SU-DHL-6 (cell line): ENCODE data around the gene MBL2.

Experiments used
- H2AFZ ChIP-seq: fragments of 200-600 bp; sonication (generic); 2 replicates; pipeline ENCODE4 v1.6.1; 2014; ENCODE audit warnings: low read depth, mild to moderate bottlenecking, moderate library complexity, mixed read lengths, antibody characterized with exemption, low read length; ENCODE audit not compliant: severe bottlenecking
- H3F3A ChIP-seq: fragments of 200-600 bp; shearing (Covaris generic); 2 replicates; pipeline ENCODE4 v1.6.0; 2016; ENCODE audit warnings: antibody characterized with exemption, mild to moderate bottlenecking; ENCODE audit not compliant: insufficient read depth
- H3K27ac ChIP-seq: fragments of 200-600 bp; sonication (generic); 2 replicates; pipeline ENCODE4 v1.5.1; 2016; ENCODE audit warnings: low read depth, mild to moderate bottlenecking, low read length, moderate library complexity, mixed read lengths
- H3K27me3 ChIP-seq: fragments of 200-600 bp; sonication (generic), shearing (Covaris generic); 2 replicates; pipeline ENCODE4 v1.6.0; 2014; ENCODE audit warnings: mild to moderate bottlenecking, low read length
- H3K36me3 ChIP-seq: fragments of 200-600 bp; sonication (generic); 2 replicates; pipeline ENCODE4 v1.6.1; 2014; ENCODE audit warnings: mild to moderate bottlenecking, low read length, mixed read lengths
- H3K4me2 ChIP-seq: fragments of 300-600, 200-600 bp; shearing (Covaris generic), sonication (generic); 2 replicates; pipeline ENCODE4 v1.6.0; 2014; ENCODE audit warnings: low read length, low read depth, mild to moderate bottlenecking; ENCODE audit not compliant: poor library complexity, severe bottlenecking
- H3K4me3 ChIP-seq: fragments of 200-600 bp; sonication (generic); 2 replicates; pipeline ENCODE4 v1.5.1; 2014; ENCODE audit warnings: antibody characterized with exemption, low read length, mild to moderate bottlenecking, mixed read lengths; ENCODE audit not compliant: insufficient read depth, poor library complexity, severe bottlenecking
- H3K79me2 ChIP-seq: fragments of 200-600 bp; sonication (generic); 2 replicates; pipeline ENCODE4 v1.6.1; 2014; ENCODE audit warnings: mild to moderate bottlenecking, low read length, moderate library complexity; ENCODE audit not compliant: insufficient read depth
- H3K9ac ChIP-seq: fragments of 200-600 bp; sonication (generic); 2 replicates; pipeline ENCODE4 v1.7.0; 2014; ENCODE audit warnings: mild to moderate bottlenecking, low read length
- H3K9me2 ChIP-seq: fragments of 200-600 bp; sonication (generic); replicated peaks from 2 replicates; pipeline ENCODE4 v1.6.1; 2014; ENCODE audit warnings: low read length; ENCODE audit not compliant: insufficient read depth
- H3K9me3 ChIP-seq: fragments of 200-600 bp; sonication (generic); 2 replicates; pipeline ENCODE4 v1.6.1; 2014; ENCODE audit warnings: low read length, mixed read lengths; ENCODE audit not compliant: insufficient read depth
- H4K20me1 ChIP-seq: fragments of 200-600 bp; sonication (generic); 2 replicates; pipeline ENCODE4 v1.6.1; 2014; ENCODE audit warnings: low read depth, mild to moderate bottlenecking, antibody characterized with exemption, low read length, moderate library complexity, mixed read lengths
- CTCF ChIP-seq: fragments of 200-600 bp; sonication (generic); IDR thresholded peaks from one replicate; pipeline ENCODE4 v1.5.1; 2017; ENCODE audit warnings: antibody characterized with exemption, mild to moderate bottlenecking, low read length, moderate library complexity; ENCODE audit not compliant: insufficient read depth, poor library complexity, severe bottlenecking
- EZH2phosphoT487 ChIP-seq: fragments of 200-600 bp; sonication (generic), shearing (Covaris generic); conservative IDR thresholded peaks from 2 replicates; pipeline ENCODE4 v1.6.1; 2018; ENCODE audit warnings: mild to moderate bottlenecking, antibody characterized with exemption, low read length, moderate library complexity, mixed read lengths

MBL2 gene

GRCh38 chr10:52752261-52752660 lies 20.3 kb downstream of the MBL2 start:
- H3K4me3 ChIP-seq, result no peak overlapping the region
- no peaks in the 10 kb centered on the region for H4K20me1 ChIP-seq
- no peaks in the 10 kb centered on the region for H3K79me2 ChIP-seq
- TF ChIP-seq EZH2phosphoT487 (no peak), CTCF (no peak)
- no peaks in the 10 kb centered on the region for H3K9me3 ChIP-seq
- H3K27ac ChIP-seq, result no peak overlapping the region
- no peak overlapping the region for H3K9ac ChIP-seq
- H2AFZ ChIP-seq, result no peak overlapping the region
- no peaks in the 10 kb centered on the region for H3K9me2 ChIP-seq
- H3K27me3 ChIP-seq, result no peaks in the 10 kb centered on the region
- H3F3A ChIP-seq, result no peaks in the 10 kb centered on the region
- no peak overlapping the region for H3K4me2 ChIP-seq
- no peaks in the 10 kb centered on the region for H3K36me3 ChIP-seq

GRCh38 chr10:52751337-52751736 lies 21.2 kb downstream of the MBL2 start:
- H3F3A ChIP-seq, result no peaks in the 10 kb centered on the region
- H3K36me3 ChIP-seq, result no peaks in the 10 kb centered on the region
- H3K9me2 ChIP-seq, result no peaks in the 10 kb centered on the region
- no peak overlapping the region for H3K27ac ChIP-seq
- H3K27me3 ChIP-seq, result no peaks in the 10 kb centered on the region
- H3K4me3 ChIP-seq, result no peak overlapping the region
- no peak overlapping the region for H2AFZ ChIP-seq
- H3K79me2 ChIP-seq, result no peaks in the 10 kb centered on the region
- no peak overlapping the region for H3K9ac ChIP-seq
- TF ChIP-seq CTCF, result no peak
- no peak for TF ChIP-seq EZH2phosphoT487
- no peak overlapping the region for H3K4me2 ChIP-seq
- H3K9me3 ChIP-seq, result no peaks in the 10 kb centered on the region
- no peaks in the 10 kb centered on the region for H4K20me1 ChIP-seq

- no peak overlapping the region for H3K27ac ChIP-seq
- H3K9me3 ChIP-seq, result no peaks in the 10 kb centered on the region
- H3K36me3 ChIP-seq, result no peaks in the 10 kb centered on the region
- no peaks in the 10 kb centered on the region for H3K27me3 ChIP-seq
- H3K9ac ChIP-seq, result no peak overlapping the region
- TF ChIP-seq CTCF, result no peak
- no peak for TF ChIP-seq EZH2phosphoT487
- H3K4me2 ChIP-seq, result no peak overlapping the region
- H4K20me1 ChIP-seq, result no peaks in the 10 kb centered on the region
- H3F3A ChIP-seq, result no peaks in the 10 kb centered on the region
- H3K9me2 ChIP-seq, result no peaks in the 10 kb centered on the region
- H3K79me2 ChIP-seq, result no peaks in the 10 kb centered on the region
- H2AFZ ChIP-seq, result no peak overlapping the region
- no peak overlapping the region for H3K4me3 ChIP-seq
Observed at GRCh38 chr10:52750629-52751028, 22.0 kb downstream of the MBL2 start.
